DOHH2 (cell line): ENCODE results near the gene SLC35F1.

Experiments used
- EZH2phosphoT487 ChIP-seq: fragments of 200-600 bp; sonication (generic); IDR thresholded peaks from 2 replicates; pipeline ENCODE4 v1.6.1; 2017; ENCODE audit warnings: borderline replicate concordance, mild to moderate bottlenecking, antibody characterized with exemption, low read length, moderate library complexity, mixed read lengths
- TF ChIP-seq, protein P1 (sequence below): fragments of 200-600 bp; sonication (generic); IDR thresholded peaks from one replicate; pipeline ENCODE4 v1.5.1; 2014; ENCODE audit warnings: antibody characterized with exemption, mild to moderate bottlenecking, low read depth, low read length; ENCODE audit not compliant: poor library complexity, severe bottlenecking

DNA sequence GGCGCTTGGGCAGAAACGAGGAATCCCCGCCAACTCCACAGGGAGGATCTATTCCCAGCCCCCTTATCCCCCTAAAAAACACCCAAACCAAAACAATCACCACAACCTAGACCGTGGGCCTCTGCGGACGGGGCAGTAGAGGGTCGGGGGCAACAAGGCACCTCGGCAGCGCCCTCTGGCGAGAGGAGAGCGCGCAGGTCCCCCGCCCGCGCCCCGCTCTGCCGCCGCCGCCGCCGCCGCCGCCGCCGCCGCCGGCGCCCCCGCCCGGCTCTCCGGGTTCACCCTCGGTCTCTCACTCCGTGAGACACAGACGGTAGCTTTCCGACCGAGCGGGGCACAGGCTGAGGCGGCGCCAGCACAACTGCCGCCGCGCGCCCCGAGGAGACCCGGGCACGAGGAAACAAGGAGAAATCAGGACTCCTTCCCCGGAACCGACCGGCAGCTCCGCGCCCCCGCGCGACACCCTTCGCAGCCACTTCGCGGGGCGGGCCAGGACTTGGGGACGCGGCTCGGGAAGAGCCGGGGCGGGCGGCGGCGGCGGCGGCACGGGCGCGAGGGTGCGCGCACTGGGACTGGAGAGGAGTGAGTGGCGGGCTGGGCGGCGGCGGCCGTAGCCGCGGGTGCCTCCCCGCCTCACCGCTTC lies at the start of gene SLC35F1:
- TF ChIP-seq, protein P1, sequence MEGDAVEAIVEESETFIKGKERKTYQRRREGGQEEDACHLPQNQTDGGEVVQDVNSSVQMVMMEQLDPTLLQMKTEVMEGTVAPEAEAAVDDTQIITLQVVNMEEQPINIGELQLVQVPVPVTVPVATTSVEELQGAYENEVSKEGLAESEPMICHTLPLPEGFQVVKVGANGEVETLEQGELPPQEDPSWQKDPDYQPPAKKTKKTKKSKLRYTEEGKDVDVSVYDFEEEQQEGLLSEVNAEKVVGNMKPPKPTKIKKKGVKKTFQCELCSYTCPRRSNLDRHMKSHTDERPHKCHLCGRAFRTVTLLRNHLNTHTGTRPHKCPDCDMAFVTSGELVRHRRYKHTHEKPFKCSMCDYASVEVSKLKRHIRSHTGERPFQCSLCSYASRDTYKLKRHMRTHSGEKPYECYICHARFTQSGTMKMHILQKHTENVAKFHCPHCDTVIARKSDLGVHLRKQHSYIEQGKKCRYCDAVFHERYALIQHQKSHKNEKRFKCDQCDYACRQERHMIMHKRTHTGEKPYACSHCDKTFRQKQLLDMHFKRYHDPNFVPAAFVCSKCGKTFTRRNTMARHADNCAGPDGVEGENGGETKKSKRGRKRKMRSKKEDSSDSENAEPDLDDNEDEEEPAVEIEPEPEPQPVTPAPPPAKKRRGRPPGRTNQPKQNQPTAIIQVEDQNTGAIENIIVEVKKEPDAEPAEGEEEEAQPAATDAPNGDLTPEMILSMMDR = peak; percentile 42
- no peak for TF ChIP-seq EZH2phosphoT487
